SIG-M5 (cell line): ENCODE results near the gene SUV39H2.
"Not testable (repeated sequence)": the region's sequence is repeated elsewhere in the genome, so short reads cannot be mapped to it uniquely, and the experiment has no call there.

Source experiments
- DNase-seq: peaks from one replicate; lab custom pipeline; 2025; lab: John Stamatoyannopoulos, UW

Gene SUV39H2

GRCh38 chr10:14875941-14876340 lies 2.7 kb upstream of the SUV39H2 start:
- DNase-seq = no peak

GRCh38 chr10:14876764-14877163 lies 1.9 kb upstream of the SUV39H2 start:
- no peak for DNase-seq

GRCh38 chr10:14879124-14879927 lies 660 bp downstream of the SUV39H2 start:
- DNase-seq = no peak

GRCh38 chr10:14879928-14880193 lies 1.2 kb downstream of the SUV39H2 start:
- no peak for DNase-seq

- no peak for DNase-seq
These were observed 1.6 kb downstream of the SUV39H2 start for GRCh38 chr10:14880229-14880628.

GRCh38 chr10:14884082-14884481 lies 5.4 kb downstream of the SUV39H2 start:
- no peak for DNase-seq

- DNase-seq = no peak
These were observed 10.7 kb downstream of the SUV39H2 start for GRCh38 chr10:14889318-14889717.

- DNase-seq = no peak
These were observed 12.5 kb downstream of the SUV39H2 start for GRCh38 chr10:14891151-14891550.

- no peak for DNase-seq
These were observed 25.7 kb downstream of the SUV39H2 start for GRCh38 chr10:14904316-14904732.

- no peak for DNase-seq
These were observed 26.2 kb downstream of the SUV39H2 start for GRCh38 chr10:14904864-14905263.

- DNase-seq = no peak
These were observed 27.2 kb downstream of the SUV39H2 start for GRCh38 chr10:14905890-14906289.

GRCh38 chr10:14906765-14907164 lies 28.1 kb downstream of the SUV39H2 start:
- DNase-seq = no peak

- not testable (repeated sequence) for DNase-seq
These were observed 28.9 kb downstream of the SUV39H2 start for GRCh38 chr10:14907591-14907990.

GRCh38 chr10:14909101-14909500 lies 30.4 kb downstream of the SUV39H2 start:
- DNase-seq = no peak

- DNase-seq = no peak
These were observed 32.3 kb downstream of the SUV39H2 start for GRCh38 chr10:14910953-14911352.

- no peak for DNase-seq
These were observed 33.1 kb downstream of the SUV39H2 start for GRCh38 chr10:14911801-14912200.

- no peak for DNase-seq
These were observed 37.9 kb downstream of the SUV39H2 start for GRCh38 chr10:14916600-14916999.

- DNase-seq = no peak
These were observed 39.2 kb downstream of the SUV39H2 start for GRCh38 chr10:14917827-14918226.

- DNase-seq = no peak
These were observed 40.3 kb downstream of the SUV39H2 start for GRCh38 chr10:14918964-14919363.

- no peak for DNase-seq
These were observed 45.3 kb downstream of the SUV39H2 start for GRCh38 chr10:14924013-14924412.

GRCh38 chr10:14925268-14925667 lies 46.6 kb downstream of the SUV39H2 start:
- DNase-seq = no peak

GRCh38 chr10:14926061-14926470 lies 47.4 kb downstream of the SUV39H2 start:
- DNase-seq = no peak

- no peak for DNase-seq
These were observed 48.2 kb downstream of the SUV39H2 start for GRCh38 chr10:14926722-14927416.

GRCh38 chr10:14930610-14931009 lies 51.9 kb downstream of the SUV39H2 start:
- no peak for DNase-seq
